K562 (cell line): ENCODE measurements around the gene LMBR1L. TPM values are rescaled to one million over a fixed set of nuclear protein-coding genes. Genes with fewer than 3 reads are reported as not detected.

ENCODE experiments used
- ATAC-seq: fragments of 200-7000 bp; cut with Tn5 transposase; 3 replicates; pipeline ENCODE4 v1.9.1; 2020; ENCODE audit warnings: moderate library complexity
- BruUV-seq: library from RNA; stranded (reverse); fragments of 400-500 nt; replicated peaks from 2 replicates; lab custom pipeline; 2021; lab: Mats Ljungman, UMichigan
- CTCF ChIA-PET: fragments of 300-600 bp; formaldehyde crosslinking; extraction: SDS; loops from one replicate; lab custom pipeline; 2021; ENCODE audit warnings: low intra/inter-chr PET ratio; lab: Yijun Ruan, JAX
- POLR2A ChIA-PET: fragments of 300-600, 350-650 bp; sonication (Branson Sonifier 250); formaldehyde crosslinking; extraction: SDS; loops from one replicate; lab custom pipeline; 2021; ENCODE audit warnings: antibody characterized with exemption, inconsistent platforms; lab: Yijun Ruan, JAX
- DNase-seq, 4 experiments: peaks; one replicate each; pipeline versions ENCODE4 v3.0.0 to v3.0.0-alpha.2; 2011 to 2018; ENCODE audit warnings: low spot score in 3 of 4, mixed read lengths in 3 of 4; ENCODE audit errors: extremely low read depth in 1 of 4
- FAIRE-seq: peaks from 2 replicates; lab custom pipeline; 2011; peaks lifted over from hg19 to GRCh38; lab: Jason Lieb, UNC
- H2AFZ ChIP-seq: 2 replicates; pipeline ENCODE4 v1.6.0; 2011; ENCODE audit warnings: low read depth, low read length, control low read depth, inconsistent platforms
- H3K27ac ChIP-seq: fragments of 200-600 bp; 3 replicates; pipeline ENCODE4 v1.8.0; 2011; ENCODE audit warnings: low read depth, mild to moderate bottlenecking, control low read depth, inconsistent platforms, low read length, moderate library complexity, mixed read lengths; ENCODE audit errors: extremely low read depth
- H3K27me3 ChIP-seq, 2 experiments: fragments of 300-600 bp in 1 of 2; 2 replicates in 1 of 2; 3 replicates in 1 of 2; pipeline versions ENCODE4 v1.6.0 to v1.8.0; 2011; ENCODE audit warnings: inconsistent platforms in 2 of 2, low read length in 2 of 2, mild to moderate bottlenecking in 1 of 2, mixed read lengths in 1 of 2, moderate library complexity in 1 of 2; ENCODE audit not compliant: control insufficient read depth in 2 of 2, insufficient read depth in 2 of 2
- H3K36me3 ChIP-seq: fragments of 300-600 bp; 3 replicates; pipeline ENCODE4 v1.8.0; 2011; ENCODE audit warnings: mild to moderate bottlenecking, low read length, inconsistent platforms; ENCODE audit not compliant: control insufficient read depth, insufficient read depth
- H3K4me1 ChIP-seq, 2 experiments: fragments of 200-600 bp in 1 of 2; replicated peaks in 1 of 2; 2 replicates in 1 of 2; 3 replicates in 1 of 2; pipeline versions ENCODE4 v1.5.1 to v1.8.0; 2011; ENCODE audit warnings: inconsistent platforms in 2 of 2, low read length in 2 of 2, mild to moderate bottlenecking in 1 of 2, mixed read lengths in 1 of 2, moderate library complexity in 1 of 2; ENCODE audit not compliant: control insufficient read depth in 2 of 2, insufficient read depth in 2 of 2
- H3K4me2 ChIP-seq: 2 replicates; pipeline ENCODE4 v1.6.1; 2011; ENCODE audit warnings: low read length, control low read depth, inconsistent platforms, mixed read lengths; ENCODE audit not compliant: insufficient read depth
- H3K4me3 ChIP-seq: fragments of 200-600 bp; sonication (generic), shearing (Covaris generic); 2 replicates; pipeline ENCODE4 v1.5.1; 2016; ENCODE audit warnings: control low read depth, inconsistent platforms
- H3K79me2 ChIP-seq: fragments of 200-600 bp; 3 replicates; pipeline ENCODE4 v1.8.0; 2011; ENCODE audit warnings: low read length, inconsistent platforms; ENCODE audit not compliant: control insufficient read depth, insufficient read depth
- H3K9ac ChIP-seq, 2 experiments: 2 replicates each; pipeline versions ENCODE4 v1.6.0 to v1.6.1; 2011; ENCODE audit warnings: low read depth in 2 of 2, low read length in 2 of 2, control low read depth in 1 of 2, inconsistent platforms in 1 of 2, mild to moderate bottlenecking in 1 of 2, mixed read lengths in 1 of 2; ENCODE audit not compliant: insufficient read depth in 1 of 2
- H3K9me1 ChIP-seq: one replicate; pipeline ENCODE4 v1.6.0; 2011; ENCODE audit warnings: inconsistent platforms, mild to moderate bottlenecking, low read length, moderate library complexity; ENCODE audit not compliant: control insufficient read depth, insufficient read depth
- H3K9me3 ChIP-seq: replicated peaks from 2 replicates; pipeline ENCODE4 v1.5.1; 2011; ENCODE audit warnings: low read depth, low read length, inconsistent platforms; ENCODE audit not compliant: control insufficient read depth, insufficient read depth
- H4K20me1 ChIP-seq: replicated peaks from 2 replicates; pipeline ENCODE4 v1.6.1; 2011; ENCODE audit warnings: low read length, inconsistent platforms, mixed read lengths; ENCODE audit not compliant: control insufficient read depth, insufficient read depth
- ETV5 ChIP-seq: sonication (generic); formaldehyde crosslinking; IDR thresholded peaks from 2 replicates; pipeline ENCODE4 v1.4.0; 2020; ENCODE audit warnings: low read depth, mild to moderate bottlenecking, missing genetic modification reagents
- MEF2A ChIP-seq: IDR thresholded peaks from 2 replicates; pipeline ENCODE4 v1.6.1; 2011; ENCODE audit warnings: low read depth, mild to moderate bottlenecking, low read length, moderate library complexity; ENCODE audit not compliant: control insufficient read depth
- WGBS: fragments of 100-300 bp; shearing (Covaris generic); methylation state at CpG from one replicate; pipeline ENCODE4 v1.1.6; 2016; ENCODE audit warnings: low coverage, mixed read lengths; ENCODE audit not compliant: insufficient coverage; ENCODE audit errors: missing lambda C conversion rate; 5-methylcytosine and 5-hydroxymethylcytosine counted together
- in situ Hi-C: fragments of 300-500 bp; cut with MboI; formaldehyde crosslinking; loops from 4 replicates; pipeline ENCODE4 v1.15.0; 2018; ENCODE audit warnings: inconsistent platforms, mixed read lengths
- intact Hi-C: fragments of 100-400 bp; cut with micrococcal nuclease; formaldehyde crosslinking; loops from 2 replicates; pipeline ENCODE4 v1.14.2; 2022
- polyA plus RNA-seq, 8 experiments: library from polyadenylated mRNA; depleted of rRNA in 4 of 8; stranded (reverse) in 5 of 8; unstranded in 3 of 8; fragments of >200 nt; fragmentation: Nextera tagmentation in 2 of 8; fragmentation: Illumina TruSeq in 1 of 8; extraction: Ambion mirVana in 2 of 8; extraction: Trizol in 1 of 8; gene quantifications; 2 replicates each; pipeline versions ENCODE4 v1.2.1 to v1.2.3, GENCODE V29; 2011 to 2014; ENCODE audit warnings: inconsistent platforms in 1 of 8, missing spikeins in 1 of 8
- total RNA-seq, 7 experiments: library from RNA; depleted of rRNA in 6 of 7; stranded (reverse); fragments of >200 nt in 6 of 7; fragmentation: Illumina TruSeq in 2 of 7; extraction: Trizol in 2 of 7; gene quantifications; 2 replicates each; pipeline versions ENCODE4 v1.2.1 to v1.2.3, GENCODE V29; 2011 to 2021; ENCODE audit warnings: low replicate concordance in 1 of 7
- TF ChIP-seq, protein P1 (sequence below): fragments of 250-450 bp; sonication (Bioruptor Pico); IDR thresholded peaks from 2 replicates; pipeline ENCODE4 v1.8.0; 2021; ENCODE audit warnings: moderate library complexity, mild to moderate bottlenecking, inconsistent platforms
- TF ChIP-seq, protein P2 (sequence below), 2 experiments: fragments of 450-650 bp in 1 of 2; sonication (generic) in 1 of 2; formaldehyde crosslinking in 1 of 2; IDR thresholded peaks; 2 replicates each; pipeline versions ENCODE4 v1.7.1 to v1.9.0; 2016 to 2022; ENCODE audit warnings: inconsistent platforms in 1 of 2, mild to moderate bottlenecking in 1 of 2, missing genetic modification reagents in 1 of 2
- TF ChIP-seq, protein P3 (sequence below): fragments of 450-650 bp; IDR thresholded peaks from 2 replicates; pipeline ENCODE4 v1.6.1; 2014; ENCODE audit warnings: low read depth, mild to moderate bottlenecking, moderate library complexity, borderline replicate concordance
- TF ChIP-seq, protein P4 (sequence below): IDR thresholded peaks from 2 replicates; pipeline ENCODE4 v1.6.1; 2011; ENCODE audit not compliant: insufficient read length; ENCODE audit errors: extremely low read depth

LMBR1L gene
- total and polyA plus RNA-seq, 9 of the 15 experiments (the other 6 are each of a cell fraction or from before 2014, with no cell fraction given), result 2.5 to 57.0 (median 31.1) TPM

DNA sequence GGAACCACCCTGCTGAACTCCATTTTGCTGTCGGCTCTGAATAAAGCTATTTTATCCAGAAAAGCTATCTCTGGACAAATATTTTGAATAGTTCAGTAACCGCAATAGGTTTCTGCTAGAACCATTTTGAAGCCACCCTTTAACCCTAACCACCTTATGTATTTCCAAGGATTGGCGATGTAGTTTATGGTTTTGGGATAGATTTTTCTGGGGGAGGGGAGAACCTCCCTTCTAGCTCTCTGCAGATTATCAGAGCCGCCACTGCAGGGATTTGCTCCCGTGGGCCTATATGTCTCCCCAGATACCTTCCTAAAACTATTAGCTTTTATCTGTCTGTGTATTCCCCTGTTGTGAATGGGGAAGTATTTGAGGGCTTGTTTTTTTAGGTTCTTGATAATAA lies 22.4 kb upstream of the LMBR1L start (continued):
- no peak for TF ChIP-seq ETV5
- TF ChIP-seq, protein P1, sequence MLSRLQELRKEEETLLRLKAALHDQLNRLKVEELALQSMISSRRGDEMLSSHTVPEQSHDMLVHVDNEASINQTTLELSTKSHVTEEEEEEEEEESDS (CRISPR knock-in tag), result no peak

DNA sequence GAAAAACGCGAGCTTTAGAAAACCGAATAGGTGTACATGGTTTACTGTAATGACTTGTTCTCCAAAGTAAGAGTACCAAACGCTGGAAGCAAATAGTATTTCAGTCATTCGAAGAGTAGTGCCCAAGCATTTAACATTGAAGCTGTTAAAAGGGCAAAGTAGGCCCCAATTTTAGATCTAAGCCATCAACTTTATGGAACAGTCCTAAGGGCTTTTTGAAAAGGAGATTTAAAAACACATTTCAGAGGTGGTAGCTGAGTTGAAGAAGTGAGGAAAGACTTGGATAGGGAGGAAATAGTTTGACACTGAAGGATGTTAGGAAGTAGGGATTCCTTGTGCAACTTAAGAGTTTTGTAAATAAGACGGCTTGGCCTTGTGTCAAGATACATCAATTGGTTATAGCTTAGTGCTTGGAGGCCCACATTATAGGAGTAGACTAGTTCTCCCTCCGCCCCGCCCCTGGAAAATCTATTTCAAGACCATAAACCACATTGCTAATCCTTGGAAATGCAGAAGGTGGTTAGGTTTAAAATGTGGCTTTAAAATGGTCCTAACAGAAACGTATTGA lies 21.3 kb upstream of the LMBR1L start:
- peaks cover 4% of the 10 kb centered on the region for H3K9me1 ChIP-seq
- FAIRE-seq, result no peak
- WGBS, result 1% methylated on average over 9 of the region's 9 CpGs
- TF ChIP-seq, protein P2, sequence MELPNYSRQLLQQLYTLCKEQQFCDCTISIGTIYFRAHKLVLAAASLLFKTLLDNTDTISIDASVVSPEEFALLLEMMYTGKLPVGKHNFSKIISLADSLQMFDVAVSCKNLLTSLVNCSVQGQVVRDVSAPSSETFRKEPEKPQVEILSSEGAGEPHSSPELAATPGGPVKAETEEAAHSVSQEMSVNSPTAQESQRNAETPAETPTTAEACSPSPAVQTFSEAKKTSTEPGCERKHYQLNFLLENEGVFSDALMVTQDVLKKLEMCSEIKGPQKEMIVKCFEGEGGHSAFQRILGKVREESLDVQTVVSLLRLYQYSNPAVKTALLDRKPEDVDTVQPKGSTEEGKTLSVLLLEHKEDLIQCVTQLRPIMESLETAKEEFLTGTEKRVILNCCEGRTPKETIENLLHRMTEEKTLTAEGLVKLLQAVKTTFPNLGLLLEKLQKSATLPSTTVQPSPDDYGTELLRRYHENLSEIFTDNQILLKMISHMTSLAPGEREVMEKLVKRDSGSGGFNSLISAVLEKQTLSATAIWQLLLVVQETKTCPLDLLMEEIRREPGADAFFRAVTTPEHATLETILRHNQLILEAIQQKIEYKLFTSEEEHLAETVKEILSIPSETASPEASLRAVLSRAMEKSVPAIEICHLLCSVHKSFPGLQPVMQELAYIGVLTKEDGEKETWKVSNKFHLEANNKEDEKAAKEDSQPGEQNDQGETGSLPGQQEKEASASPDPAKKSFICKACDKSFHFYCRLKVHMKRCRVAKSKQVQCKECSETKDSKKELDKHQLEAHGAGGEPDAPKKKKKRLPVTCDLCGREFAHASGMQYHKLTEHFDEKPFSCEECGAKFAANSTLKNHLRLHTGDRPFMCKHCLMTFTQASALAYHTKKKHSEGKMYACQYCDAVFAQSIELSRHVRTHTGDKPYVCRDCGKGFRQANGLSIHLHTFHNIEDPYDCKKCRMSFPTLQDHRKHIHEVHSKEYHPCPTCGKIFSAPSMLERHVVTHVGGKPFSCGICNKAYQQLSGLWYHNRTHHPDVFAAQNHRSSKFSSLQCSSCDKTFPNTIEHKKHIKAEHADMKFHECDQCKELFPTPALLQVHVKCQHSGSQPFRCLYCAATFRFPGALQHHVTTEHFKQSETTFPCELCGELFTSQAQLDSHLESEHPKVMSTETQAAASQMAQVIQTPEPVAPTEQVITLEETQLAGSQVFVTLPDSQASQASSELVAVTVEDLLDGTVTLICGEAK (IDR thresholded peaks at IDR 0.05), result peak; percentile 36; the same call in 1 of the 2 replicates
- TF ChIP-seq, protein P2 (CRISPR knock-in tag; IDR thresholded peaks at IDR 0.05), result no peak
- TF ChIP-seq, protein P3, sequence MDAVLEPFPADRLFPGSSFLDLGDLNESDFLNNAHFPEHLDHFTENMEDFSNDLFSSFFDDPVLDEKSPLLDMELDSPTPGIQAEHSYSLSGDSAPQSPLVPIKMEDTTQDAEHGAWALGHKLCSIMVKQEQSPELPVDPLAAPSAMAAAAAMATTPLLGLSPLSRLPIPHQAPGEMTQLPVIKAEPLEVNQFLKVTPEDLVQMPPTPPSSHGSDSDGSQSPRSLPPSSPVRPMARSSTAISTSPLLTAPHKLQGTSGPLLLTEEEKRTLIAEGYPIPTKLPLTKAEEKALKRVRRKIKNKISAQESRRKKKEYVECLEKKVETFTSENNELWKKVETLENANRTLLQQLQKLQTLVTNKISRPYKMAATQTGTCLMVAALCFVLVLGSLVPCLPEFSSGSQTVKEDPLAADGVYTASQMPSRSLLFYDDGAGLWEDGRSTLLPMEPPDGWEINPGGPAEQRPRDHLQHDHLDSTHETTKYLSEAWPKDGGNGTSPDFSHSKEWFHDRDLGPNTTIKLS, result no peak
- TF ChIP-seq, protein P4, sequence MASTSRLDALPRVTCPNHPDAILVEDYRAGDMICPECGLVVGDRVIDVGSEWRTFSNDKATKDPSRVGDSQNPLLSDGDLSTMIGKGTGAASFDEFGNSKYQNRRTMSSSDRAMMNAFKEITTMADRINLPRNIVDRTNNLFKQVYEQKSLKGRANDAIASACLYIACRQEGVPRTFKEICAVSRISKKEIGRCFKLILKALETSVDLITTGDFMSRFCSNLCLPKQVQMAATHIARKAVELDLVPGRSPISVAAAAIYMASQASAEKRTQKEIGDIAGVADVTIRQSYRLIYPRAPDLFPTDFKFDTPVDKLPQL, result no peak
- peak; percentile 80; the same call in 1 of the 2 replicates for TF ChIP-seq MEF2A

More for the DNA sequence above, 21.3 kb upstream of the LMBR1L start:
- peaks cover 37% of the 10 kb centered on the region for H3K36me3 ChIP-seq
- peak overlapping the region; percentile 90 for H3K27ac ChIP-seq
- ChIA-PET CTCF (interaction anchor here (0.6 kb wide), 1 partner anchor 16 kb away, joined by 3 read pairs; no protein-coding TSS in a partner anchor), POLR2A (interaction anchor here (0.9 to 4.9 kb wide), 29 partner anchors 11 to 191 kb away, joined by 3 to 151 read pairs (median 16); partner anchors contain the start of genes DHH, KMT2D, LMBR1L and RHEBL1)
- H3K9me3 ChIP-seq, result no peaks in the 10 kb centered on the region
- no peaks in the 10 kb centered on the region for H3K27me3 ChIP-seq
- in situ Hi-C loops, result no loop called here
- peak overlapping the region in 1 of 2 experiments; percentile 88; a peak in 3 of 4 replicates for H3K9ac ChIP-seq
- peaks cover 17 to 27% of the 10 kb centered on the region in 2 experiments; a peak in 4 of 5 replicates for H3K4me1 ChIP-seq
- peaks cover 13% of the 10 kb centered on the region for H4K20me1 ChIP-seq
- peaks cover 51% of the 10 kb centered on the region for H3K79me2 ChIP-seq
- peak overlapping the region; percentile 85 for H2AFZ ChIP-seq
- TSS peak; percentile 85 for BruUV-seq
- intact Hi-C loops, result loop anchor here (2.0 to 10.0 kb wide), 5 partner anchors 21 to 133 kb away; partner anchors contain the start of genes KMT2D, LMBR1L, TUBA1A and TUBA1C
- DNase-seq (peak in 2 of 4 experiments; percentile 37 to 63), ATAC-seq (no peak)
- H3K4me3 ChIP-seq, result peak overlapping the region; percentile 84
- H3K4me2 ChIP-seq, result peak overlapping the region; percentile 77
